Inflammatory macrophage treated with lipopolysaccharide for 1 hour (primary cell): ENCODE measurements around the gene HOXC12.

ENCODE experiments used
- DNase-seq, 2 donors: peaks; one replicate each; pipeline ENCODE4 v3.0.0-alpha.2; 2020 to 2022

HOXC12 gene

DNA sequence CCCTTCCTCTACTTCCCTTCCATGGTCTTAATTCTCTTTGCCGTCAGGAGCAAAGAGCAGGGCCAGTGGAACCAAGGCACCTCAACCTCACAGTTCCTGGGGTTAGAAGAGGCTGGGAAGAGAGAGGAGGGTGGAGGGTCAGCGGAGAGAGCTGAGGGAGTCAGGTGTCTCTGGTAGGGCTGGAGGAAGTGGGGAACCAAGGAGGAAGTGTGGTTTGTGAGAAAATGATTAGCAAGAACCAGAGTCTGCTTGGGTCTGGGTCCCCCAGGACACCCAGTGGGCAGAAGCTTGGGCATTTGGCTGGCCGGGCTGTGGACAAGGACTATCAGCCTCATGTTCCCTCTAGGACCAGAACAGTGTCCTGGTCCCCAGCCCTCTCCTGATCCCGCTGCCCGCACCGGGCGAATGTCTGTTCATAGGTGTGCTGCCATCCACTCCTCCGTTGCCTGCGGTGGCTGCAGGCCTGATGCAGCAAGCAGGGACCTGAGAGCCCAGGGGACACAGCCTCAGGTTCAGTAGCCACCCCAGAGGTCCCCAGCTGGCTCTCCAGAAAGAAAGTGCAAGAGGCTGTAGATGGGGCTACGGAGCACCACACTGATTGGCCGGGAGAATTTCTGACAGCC, 2.3 kb downstream of the HOXC12 start:
- DNase-seq = no peak

DNA sequence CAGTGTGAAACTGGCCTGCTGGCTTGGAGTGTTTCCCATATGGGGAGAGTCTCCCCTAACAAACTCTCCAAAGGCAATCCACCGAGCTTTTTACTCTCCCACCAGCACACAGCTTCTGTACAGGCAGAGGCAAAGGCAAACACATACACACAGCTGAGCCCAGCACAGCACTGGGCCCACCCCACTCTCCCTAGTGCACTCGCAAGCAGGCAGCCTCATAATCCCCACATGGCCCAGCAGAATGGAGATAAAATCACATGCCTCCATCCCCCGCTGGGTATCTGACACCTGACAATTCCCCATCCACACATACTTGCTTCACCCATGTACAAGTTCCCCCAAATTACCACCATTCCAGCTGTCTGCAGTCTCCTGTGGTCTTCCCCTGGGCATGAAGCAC, 3.4 kb downstream of the HOXC12 start:
- no peak for DNase-seq

- no peak for DNase-seq
Observed at GRCh38 chr12:53959314-53959713, 4.6 kb downstream of the HOXC12 start.

- no peak for DNase-seq
Observed at GRCh38 chr12:53960187-53961024, 5.7 kb downstream of the HOXC12 start.

DNA sequence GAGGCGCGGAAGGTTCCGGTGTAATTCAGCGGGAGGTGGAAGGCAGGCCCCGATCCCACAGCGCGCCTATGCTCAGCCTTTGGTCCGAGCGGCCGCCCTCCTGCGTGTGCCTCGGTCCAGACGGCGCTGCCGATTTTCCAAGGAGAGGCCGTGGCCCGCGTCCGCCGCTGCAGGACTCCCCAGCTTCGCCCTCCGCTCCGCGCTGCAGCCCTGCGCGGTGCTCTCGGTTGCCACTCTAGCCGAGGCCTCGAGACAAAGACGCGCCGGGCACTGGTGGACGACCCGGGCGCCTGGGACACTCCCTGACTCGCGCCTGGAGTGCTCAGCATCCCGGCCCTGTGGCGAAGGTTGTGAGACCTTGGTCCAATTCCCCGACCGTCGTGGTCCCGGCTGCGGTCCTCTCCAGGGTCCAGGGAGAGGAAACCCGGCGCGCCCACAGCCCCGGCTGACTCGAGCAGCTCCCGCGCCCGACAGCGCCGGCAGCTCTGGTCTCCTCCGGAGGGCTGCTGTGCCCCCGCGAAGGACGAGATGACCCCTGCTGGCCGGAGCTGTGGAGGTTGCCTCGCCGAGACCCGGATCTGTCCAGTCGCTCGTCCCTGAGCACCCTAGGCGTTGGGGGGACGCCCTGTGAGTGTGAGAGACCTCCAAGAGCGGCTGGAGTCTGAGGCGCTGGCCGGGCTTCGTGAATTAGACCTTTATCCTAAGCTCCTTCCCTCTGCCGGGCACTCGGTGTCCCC, 6.5 kb downstream of the HOXC12 start:
- DNase-seq = no peak

DNA sequence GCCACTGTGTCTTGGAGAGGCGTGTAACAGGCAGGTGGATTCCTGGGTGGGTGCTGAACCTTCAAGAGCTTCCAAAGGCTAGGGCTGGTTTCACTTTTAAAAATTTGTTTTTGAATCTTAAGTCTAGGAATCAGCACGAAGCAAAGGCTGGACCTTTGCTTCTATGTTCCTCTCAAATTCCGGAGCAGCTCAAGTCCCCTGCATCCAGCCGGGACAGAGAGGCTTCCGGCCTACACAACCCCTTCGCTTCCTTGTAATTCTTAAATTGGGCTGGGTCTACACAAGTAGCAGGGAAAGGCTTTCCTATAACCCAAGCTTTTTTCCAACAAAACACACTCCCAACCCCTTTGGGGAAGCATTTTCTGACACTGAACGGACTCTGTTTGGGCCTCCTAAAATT, 8.3 kb downstream of the HOXC12 start:
- DNase-seq = no peak

GRCh38 chr12:53963434-53964314, 9.0 kb downstream of the HOXC12 start:
- DNase-seq = no peak

- no peak for DNase-seq
Observed at GRCh38 chr12:53964315-53964713, 9.6 kb downstream of the HOXC12 start.

- no peak for DNase-seq
Observed at GRCh38 chr12:53965281-53966084, 10.8 kb downstream of the HOXC12 start.

DNA sequence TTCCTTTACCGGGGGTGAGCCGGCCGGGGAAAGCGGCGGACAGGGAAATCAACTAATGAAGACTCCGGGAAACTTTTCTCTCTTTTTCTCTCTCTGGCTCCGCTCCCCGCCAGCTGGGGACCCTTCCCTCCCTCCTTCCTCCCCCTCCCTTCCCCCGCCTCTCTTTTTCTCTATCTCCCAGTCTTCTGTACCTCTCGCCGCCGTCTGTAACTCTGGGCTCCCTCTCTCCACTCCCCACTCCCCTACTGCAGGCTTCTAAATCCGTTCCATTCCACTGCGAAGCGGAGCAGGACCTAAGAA, 11.3 kb downstream of the HOXC12 start:
- no peak for DNase-seq

- DNase-seq = no peak
Observed at GRCh38 chr12:53966385-53967133, 11.9 kb downstream of the HOXC12 start.

- DNase-seq = no peak
Observed at GRCh38 chr12:53967421-53967925, 12.8 kb downstream of the HOXC12 start.

GRCh38 chr12:53968214-53969127, 13.8 kb downstream of the HOXC12 start:
- DNase-seq = no peak

GRCh38 chr12:53969588-53970259, 15.0 kb downstream of the HOXC12 start:
- DNase-seq = no peak

- DNase-seq = no peak
Observed at GRCh38 chr12:53970451-53970850, 15.7 kb downstream of the HOXC12 start.

DNA sequence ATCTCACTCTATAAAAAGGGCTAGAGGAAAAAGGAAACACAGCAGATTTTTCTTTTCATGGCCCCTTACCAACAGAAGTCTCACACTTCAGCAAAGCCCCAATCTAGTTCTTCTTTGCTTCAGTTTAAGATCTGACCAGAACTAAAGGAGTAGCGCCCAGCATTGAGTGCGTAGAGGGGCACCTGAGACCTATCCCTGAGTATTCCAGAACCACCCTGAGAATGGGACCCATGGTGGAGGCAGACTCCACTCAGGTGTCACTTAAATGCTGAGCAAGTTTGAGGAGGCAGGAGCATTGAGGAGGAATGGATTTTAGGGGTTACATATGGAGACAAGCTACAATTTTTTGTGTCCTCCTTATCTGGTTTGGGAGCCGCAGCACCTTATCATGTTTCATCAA, 16.4 kb downstream of the HOXC12 start:
- DNase-seq = no peak

DNA sequence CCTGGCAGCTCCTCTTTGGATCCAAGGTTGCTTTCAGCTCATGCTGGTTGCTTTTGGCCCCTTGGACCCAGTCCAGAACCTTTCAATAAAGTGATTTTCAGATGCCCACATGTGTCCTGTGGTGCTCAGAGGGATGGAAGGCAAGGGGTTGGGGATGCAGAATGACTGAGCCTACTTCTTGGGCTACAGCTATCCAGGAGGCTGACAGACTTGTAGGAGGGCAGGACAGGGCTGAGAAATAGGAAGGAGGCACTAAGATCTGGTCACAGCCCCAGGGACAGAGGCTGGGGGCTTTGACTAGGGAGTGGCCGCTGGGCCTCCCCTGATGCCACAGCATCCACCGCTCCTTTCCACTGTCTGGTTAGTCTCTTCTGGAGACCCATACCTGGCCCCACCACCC, 17.0 kb downstream of the HOXC12 start:
- no peak for DNase-seq

GRCh38 chr12:53972152-53972702, 17.5 kb downstream of the HOXC12 start:
- no peak for DNase-seq

DNA sequence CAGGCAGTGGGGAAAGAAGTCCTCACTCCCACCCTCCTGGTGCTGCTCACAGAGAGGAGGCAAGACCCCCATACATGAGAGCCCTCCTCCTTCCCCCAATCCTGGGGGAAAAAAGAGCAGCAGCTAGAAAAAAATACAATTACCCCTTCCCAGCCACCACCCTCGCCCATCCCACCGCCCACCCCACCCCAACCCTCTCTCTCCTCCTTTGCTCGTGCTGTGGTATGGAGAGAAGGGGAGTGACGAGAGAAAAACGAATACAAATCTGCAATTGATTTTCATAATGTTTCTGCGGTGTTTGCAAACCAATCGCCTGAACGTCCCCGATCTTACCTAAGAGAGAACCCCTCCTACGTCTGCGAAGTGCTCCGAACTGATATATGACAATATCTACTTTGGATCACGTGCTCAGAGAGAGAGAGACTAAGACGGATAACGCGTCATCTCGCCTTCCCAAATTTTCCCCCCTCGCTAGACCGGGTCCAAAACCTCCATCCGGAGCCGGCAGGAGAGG, 18.1 kb downstream of the HOXC12 start, which contains the start of gene HOXC11:
HOXC11 (plus strand) TSS at position 405 of the 514 bp plus-strand sequence. CDS start 116 bp downstream, outside the sequence.
- DNase-seq = no peak
